AG08396 (cell line): ENCODE measurements around the gene TAX1BP3.

Experiments
- DNase-seq: peaks from one replicate; pipeline ENCODE4 v3.0.0; 2012; ENCODE audit warnings: low spot score, mixed read lengths

TAX1BP3 gene

DNA sequence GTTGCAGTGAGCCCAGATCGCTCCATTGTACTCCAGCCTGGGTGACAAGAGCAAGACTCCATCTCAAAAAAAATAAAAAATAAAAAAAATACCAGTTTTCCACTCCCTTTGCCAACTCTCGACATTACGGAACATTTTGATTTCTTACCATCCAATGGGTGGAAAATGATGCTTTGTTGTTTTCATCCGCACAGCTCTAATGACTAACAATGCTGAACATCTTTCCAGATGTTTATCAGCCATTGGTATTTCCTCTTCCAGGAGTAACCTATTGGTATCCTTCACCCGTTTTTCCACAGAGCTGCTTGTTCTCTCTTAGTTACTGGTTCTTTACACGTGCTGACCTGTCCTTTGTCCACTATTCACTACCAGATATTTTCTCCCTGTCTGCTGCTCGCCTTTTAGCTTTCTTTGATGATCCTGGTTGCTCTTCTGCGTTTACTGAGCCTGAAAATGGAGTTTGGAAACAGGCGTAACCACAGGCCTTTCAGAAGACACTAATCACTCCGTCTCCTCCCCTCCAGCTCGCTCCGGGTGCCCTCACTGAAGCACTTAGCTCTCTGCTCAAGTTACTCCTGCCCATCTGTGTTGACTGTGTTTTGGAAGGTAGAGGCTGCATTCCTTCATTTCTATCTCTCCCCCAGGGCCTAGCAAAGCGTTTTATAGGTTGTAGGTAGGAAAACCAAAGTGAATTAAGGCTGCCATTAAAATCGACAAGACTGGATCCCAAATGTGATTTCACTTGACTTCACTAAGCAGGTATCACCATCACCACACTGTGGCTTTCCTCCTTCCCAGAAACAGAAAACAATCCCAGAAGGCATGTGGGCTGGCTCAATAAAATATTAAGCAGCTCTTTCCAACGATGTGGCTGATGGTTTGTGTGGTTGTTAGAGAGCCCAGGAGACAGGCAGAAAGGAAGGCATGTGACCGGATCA lies 41.3 kb downstream of the TAX1BP3 start:
- no peak for DNase-seq

DNA sequence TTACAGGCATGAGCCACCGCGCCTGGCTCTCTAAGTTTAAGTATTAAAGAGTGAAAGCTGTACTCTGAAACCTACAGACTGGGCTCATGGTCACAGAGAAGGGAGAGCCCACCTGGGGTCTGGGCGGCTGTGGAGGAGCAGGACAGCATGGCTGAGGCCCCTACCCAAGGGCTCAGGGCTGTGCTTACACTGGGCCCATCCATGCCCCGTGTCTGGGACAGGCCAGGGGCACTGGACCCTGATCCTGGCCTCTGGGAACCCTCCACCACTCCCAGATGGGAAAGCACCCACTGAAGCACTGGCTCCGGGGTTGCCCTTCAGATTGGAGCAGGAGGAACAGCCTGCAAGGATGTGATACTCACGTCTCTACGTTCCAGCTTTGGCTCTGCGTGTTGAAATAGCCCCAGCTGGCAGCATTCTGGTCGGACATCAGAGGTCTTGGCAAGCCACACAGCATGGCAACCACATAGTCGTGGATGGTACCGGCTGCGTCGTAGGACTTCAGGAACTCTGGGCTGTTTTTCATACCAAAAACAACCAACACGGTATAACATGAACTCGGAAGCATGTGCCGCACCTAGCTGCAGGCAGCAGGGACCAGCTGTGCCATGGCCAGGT lies 45.3 kb downstream of the TAX1BP3 start:
- no peak for DNase-seq

DNA sequence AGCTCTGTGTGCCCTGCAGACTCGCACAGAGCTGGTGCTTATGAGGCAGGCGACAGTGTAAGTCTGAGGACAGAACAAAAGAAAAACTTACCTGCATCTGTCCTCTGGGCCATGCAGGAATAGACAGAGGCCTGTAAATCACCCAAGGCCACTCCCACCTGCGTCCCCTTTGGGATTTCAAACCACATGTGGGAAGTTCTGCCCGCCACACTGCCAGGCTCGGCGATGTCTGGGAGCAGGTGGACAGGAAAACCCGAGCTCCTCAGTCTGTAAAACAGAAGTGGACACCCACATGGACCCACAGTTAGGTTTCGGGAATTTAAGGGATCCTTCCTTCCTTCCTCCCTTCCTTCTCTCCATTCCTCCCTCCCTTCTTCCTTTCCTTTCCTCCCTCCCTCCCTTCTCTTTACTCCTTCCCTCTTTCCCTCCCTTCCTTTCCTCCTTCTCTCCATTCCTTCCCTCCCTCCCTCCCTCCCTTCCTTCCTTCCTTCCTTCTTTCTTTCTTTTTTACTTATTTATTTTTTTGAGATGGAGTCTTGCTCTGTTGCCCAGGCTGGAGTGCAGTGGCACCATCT lies 47.1 kb downstream of the TAX1BP3 start:
- no peak for DNase-seq

DNA sequence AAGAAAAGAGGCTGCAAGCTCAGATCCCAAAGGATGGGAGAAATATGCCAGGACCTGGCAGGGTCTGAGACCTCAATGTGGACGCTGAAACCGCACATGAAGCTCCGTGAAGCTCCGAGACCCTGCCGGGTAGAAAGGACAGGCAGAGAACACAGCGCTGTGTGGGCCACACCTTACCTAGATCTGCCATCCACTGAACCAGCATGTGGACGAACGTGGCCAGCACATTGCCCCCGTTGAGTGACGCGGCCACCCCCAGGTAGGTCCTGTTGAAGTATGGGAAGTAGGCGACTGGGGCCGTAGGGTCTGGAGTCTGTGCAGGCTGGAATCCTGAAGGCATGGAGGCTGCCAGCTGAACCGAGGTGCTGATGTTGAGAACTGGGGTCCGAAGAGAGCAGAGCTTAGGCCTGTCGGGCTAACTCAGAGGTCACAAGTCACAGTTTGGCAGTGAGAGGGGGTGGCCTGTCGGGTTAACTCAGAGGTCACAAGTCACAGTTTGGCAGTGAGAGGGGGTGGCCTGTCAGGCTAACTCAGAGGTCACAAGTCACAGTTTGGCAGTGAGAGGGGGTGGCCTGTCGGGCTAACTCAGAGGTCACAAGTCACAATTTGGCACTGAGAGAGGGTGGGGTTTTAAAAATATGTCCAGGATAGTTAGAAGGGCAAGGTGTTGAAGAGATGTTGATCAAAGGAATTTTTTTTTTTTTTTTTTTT lies 53.1 kb downstream of the TAX1BP3 start:
- DNase-seq = no peak

DNA sequence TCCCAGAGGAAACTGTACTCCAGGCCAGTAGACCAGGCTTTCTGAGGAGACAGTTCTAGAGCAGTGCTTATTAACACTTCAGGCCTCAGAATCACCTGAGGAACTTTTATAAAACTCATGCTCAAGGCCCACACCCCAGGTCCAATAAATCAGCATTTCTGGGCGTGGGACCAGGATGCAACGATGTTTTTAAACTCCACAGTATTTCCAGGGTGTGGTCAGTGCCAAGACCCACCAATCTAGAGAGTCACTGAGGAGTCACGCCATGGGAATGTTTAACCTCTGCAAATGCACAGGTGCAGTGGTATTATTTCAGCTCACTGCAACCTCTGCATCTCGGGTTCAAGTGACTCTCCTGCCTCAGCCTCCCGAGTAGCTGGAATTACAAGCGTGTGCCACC lies 55.3 kb downstream of the TAX1BP3 start:
- DNase-seq = no peak
